H1 (cell line): ENCODE data around the gene RNASE1.

Experiments used
- CBX5 ChIP-seq: fragments of 300-800, 300-1000 bp; sonication (generic); IDR thresholded peaks from 2 replicates; pipeline ENCODE4 v1.7.1; 2016; ENCODE audit warnings: antibody characterized with exemption, low read length, low read depth
- EP300 ChIP-seq, 2 experiments: IDR thresholded peaks; 1 replicate in 1 of 2; 2 replicates in 1 of 2; pipeline ENCODE4 v1.6.1; 2011 to 2012; ENCODE audit warnings: low read depth in 2 of 2, low read length in 2 of 2, mild to moderate bottlenecking in 2 of 2, borderline replicate concordance in 1 of 2, inconsistent platforms in 1 of 2, moderate library complexity in 1 of 2
- EZH2 ChIP-seq: fragments of 200-600 bp; sonication (generic); IDR thresholded peaks from 2 replicates; pipeline ENCODE4 v1.7.1; 2012; ENCODE audit warnings: low read depth, mild to moderate bottlenecking, moderate library complexity, low read length, inconsistent platforms; ENCODE audit not compliant: severe bottlenecking
- GABPA ChIP-seq: IDR thresholded peaks from 2 replicates; pipeline ENCODE4 v1.6.1; 2011; ENCODE audit warnings: mild to moderate bottlenecking, low read length, moderate library complexity, borderline replicate concordance; ENCODE audit not compliant: insufficient read depth
- KDM1A ChIP-seq: fragments of 200-600, 300-600 bp; sonication (generic); IDR thresholded peaks from 2 replicates; pipeline ENCODE4 v1.7.1; 2016; ENCODE audit warnings: mild to moderate bottlenecking, low read length, borderline replicate concordance
- MAFK ChIP-seq: IDR thresholded peaks from 2 replicates; pipeline ENCODE4 v1.6.1; 2012; ENCODE audit warnings: low read depth, mild to moderate bottlenecking, improper control_type of control experiment, low read length
- POLR2A ChIP-seq, 2 experiments: IDR thresholded peaks; 1 replicate in 1 of 2; 2 replicates in 1 of 2; pipeline ENCODE4 v1.6.1; 2011; ENCODE audit warnings: low read depth in 2 of 2, low read length in 2 of 2, mild to moderate bottlenecking in 2 of 2; ENCODE audit errors: control extremely low read depth in 1 of 2
- POLR2AphosphoS5 ChIP-seq: IDR thresholded peaks from 2 replicates; pipeline ENCODE4 v1.6.1; 2011; ENCODE audit warnings: low read depth, low read length
- RFX5 ChIP-seq: IDR thresholded peaks from 2 replicates; pipeline ENCODE4 v1.6.1; 2011; ENCODE audit warnings: low read depth, low read length, improper control_type of control experiment, borderline replicate concordance
- TAF1 ChIP-seq: IDR thresholded peaks from 2 replicates; pipeline ENCODE4 v1.6.1; 2011; ENCODE audit warnings: mild to moderate bottlenecking, low read depth, low read length
- ZNF274 ChIP-seq: IDR thresholded peaks from 2 replicates; pipeline ENCODE4 v1.7.0; 2012; ENCODE audit warnings: low read length, borderline replicate concordance; ENCODE audit errors: extremely low read depth
- TF ChIP-seq, protein P1 (sequence below): IDR thresholded peaks from 2 replicates; pipeline ENCODE4 v1.6.1; 2012; ENCODE audit warnings: inconsistent platforms
- TF ChIP-seq, protein P2 (sequence below), 3 experiments: IDR thresholded peaks; 1 replicate in 2 of 3; 2 replicates in 1 of 3; pipeline versions ENCODE4 v1.5.1 to v1.6.1; 2011; ENCODE audit warnings: low read length in 3 of 3, mild to moderate bottlenecking in 3 of 3, inconsistent platforms in 2 of 3, low read depth in 1 of 3, moderate library complexity in 1 of 3; ENCODE audit not compliant: insufficient read depth in 1 of 3; ENCODE audit errors: control extremely low read depth in 1 of 3

DNA sequence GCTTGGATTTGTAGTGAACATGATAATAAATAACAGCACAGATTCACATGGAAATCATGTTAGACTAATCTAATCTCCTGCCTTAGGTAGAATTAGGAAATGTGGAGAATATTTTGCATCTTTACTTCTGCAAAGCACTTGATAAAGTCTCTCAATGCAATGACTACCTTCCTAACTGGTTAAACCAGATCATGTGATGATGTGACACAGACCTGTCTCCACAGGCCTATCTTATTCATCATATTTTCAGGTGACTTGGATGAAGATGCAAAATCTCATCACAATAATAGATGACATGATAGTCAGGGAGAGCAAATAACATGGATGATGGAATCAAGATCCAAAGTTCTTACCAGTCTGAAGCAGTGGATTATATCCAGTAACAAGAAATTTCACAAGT is 38.5 kb upstream of the RNASE1 start:
- TF ChIP-seq CBX5, result no peak
- TF ChIP-seq KDM1A, result no peak
- TF ChIP-seq, protein P1, sequence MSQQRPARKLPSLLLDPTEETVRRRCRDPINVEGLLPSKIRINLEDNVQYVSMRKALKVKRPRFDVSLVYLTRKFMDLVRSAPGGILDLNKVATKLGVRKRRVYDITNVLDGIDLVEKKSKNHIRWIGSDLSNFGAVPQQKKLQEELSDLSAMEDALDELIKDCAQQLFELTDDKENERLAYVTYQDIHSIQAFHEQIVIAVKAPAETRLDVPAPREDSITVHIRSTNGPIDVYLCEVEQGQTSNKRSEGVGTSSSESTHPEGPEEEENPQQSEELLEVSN, result no peak
- TF ChIP-seq, protein P2, sequence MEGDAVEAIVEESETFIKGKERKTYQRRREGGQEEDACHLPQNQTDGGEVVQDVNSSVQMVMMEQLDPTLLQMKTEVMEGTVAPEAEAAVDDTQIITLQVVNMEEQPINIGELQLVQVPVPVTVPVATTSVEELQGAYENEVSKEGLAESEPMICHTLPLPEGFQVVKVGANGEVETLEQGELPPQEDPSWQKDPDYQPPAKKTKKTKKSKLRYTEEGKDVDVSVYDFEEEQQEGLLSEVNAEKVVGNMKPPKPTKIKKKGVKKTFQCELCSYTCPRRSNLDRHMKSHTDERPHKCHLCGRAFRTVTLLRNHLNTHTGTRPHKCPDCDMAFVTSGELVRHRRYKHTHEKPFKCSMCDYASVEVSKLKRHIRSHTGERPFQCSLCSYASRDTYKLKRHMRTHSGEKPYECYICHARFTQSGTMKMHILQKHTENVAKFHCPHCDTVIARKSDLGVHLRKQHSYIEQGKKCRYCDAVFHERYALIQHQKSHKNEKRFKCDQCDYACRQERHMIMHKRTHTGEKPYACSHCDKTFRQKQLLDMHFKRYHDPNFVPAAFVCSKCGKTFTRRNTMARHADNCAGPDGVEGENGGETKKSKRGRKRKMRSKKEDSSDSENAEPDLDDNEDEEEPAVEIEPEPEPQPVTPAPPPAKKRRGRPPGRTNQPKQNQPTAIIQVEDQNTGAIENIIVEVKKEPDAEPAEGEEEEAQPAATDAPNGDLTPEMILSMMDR (IDR thresholded peaks at IDR 0.05; ENCODE audit: control extremely low read depth in 1 of 3, insufficient read depth in 1 of 3, low read depth in 1 of 3, low read length in 3 of 3), result no peak
- TF ChIP-seq POLR2AphosphoS5, result no peak
- TF ChIP-seq TAF1, result no peak
- TF ChIP-seq MAFK, result no peak
- no peak for TF ChIP-seq ZNF274
- TF ChIP-seq EZH2, result no peak
- TF ChIP-seq EP300 (IDR thresholded peaks at IDR 0.05; ENCODE audit: borderline replicate concordance in 1 of 2, low read depth in 2 of 2, low read length in 2 of 2), result no peak
- TF ChIP-seq POLR2A (IDR thresholded peaks at IDR 0.05; ENCODE audit: control extremely low read depth in 1 of 2, low read depth in 2 of 2, low read length in 2 of 2), result no peak
- TF ChIP-seq RFX5, result no peak
- TF ChIP-seq GABPA, result no peak
